ENCODE results near the gene INSM1. TPM values are rescaled to one million over a fixed set of nuclear protein-coding genes. Genes with fewer than 3 reads are reported as not detected.

The INSM1 gene
- polyA plus RNA-seq, 1 experiment: not detected

DNA sequence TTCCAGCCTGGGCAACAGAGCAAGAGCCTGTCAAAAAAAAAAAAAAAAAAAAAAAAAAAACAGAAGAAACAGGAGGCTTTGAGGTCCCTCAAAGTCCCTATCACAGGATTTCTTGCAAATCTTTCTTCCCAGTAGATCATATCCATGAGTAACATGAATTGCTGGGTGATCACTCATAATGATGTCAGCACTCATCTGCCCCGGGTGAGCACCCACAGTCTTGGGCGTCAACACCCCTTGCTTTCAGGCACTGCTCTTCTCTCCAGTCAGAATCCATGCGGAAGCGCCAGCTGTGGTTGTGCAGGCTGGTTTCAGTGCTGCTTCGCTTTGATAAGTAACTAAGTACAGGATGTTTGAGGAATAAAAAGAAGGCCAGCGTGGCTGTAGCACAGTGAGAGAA lies 40.2 kb upstream of the INSM1 start:
- no peaks in the 10 kb centered on the region for H3K36me3 ChIP-seq (ENCODE audit: control insufficient read depth, insufficient read depth, low read length)
- ChIA-PET CTCF (no interaction called here), POLR2A (interaction anchor here (0.6 kb wide), 1 partner anchor 13 kb away, joined by 21 read pairs; no protein-coding TSS in a partner anchor)
- TF ChIP-seq, protein P1, sequence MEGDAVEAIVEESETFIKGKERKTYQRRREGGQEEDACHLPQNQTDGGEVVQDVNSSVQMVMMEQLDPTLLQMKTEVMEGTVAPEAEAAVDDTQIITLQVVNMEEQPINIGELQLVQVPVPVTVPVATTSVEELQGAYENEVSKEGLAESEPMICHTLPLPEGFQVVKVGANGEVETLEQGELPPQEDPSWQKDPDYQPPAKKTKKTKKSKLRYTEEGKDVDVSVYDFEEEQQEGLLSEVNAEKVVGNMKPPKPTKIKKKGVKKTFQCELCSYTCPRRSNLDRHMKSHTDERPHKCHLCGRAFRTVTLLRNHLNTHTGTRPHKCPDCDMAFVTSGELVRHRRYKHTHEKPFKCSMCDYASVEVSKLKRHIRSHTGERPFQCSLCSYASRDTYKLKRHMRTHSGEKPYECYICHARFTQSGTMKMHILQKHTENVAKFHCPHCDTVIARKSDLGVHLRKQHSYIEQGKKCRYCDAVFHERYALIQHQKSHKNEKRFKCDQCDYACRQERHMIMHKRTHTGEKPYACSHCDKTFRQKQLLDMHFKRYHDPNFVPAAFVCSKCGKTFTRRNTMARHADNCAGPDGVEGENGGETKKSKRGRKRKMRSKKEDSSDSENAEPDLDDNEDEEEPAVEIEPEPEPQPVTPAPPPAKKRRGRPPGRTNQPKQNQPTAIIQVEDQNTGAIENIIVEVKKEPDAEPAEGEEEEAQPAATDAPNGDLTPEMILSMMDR (IDR thresholded peaks at IDR 0.05; ENCODE audit: insufficient read depth, low read depth, low read length): no peak
- no peaks in the 10 kb centered on the region for H3K27me3 ChIP-seq (ENCODE audit: control insufficient read depth, insufficient read depth, low read length)
- no peak overlapping the region for H3K4me3 ChIP-seq (ENCODE audit: low read depth, low read length)
- DNase-seq (ENCODE audit: low read depth): no peak

DNA sequence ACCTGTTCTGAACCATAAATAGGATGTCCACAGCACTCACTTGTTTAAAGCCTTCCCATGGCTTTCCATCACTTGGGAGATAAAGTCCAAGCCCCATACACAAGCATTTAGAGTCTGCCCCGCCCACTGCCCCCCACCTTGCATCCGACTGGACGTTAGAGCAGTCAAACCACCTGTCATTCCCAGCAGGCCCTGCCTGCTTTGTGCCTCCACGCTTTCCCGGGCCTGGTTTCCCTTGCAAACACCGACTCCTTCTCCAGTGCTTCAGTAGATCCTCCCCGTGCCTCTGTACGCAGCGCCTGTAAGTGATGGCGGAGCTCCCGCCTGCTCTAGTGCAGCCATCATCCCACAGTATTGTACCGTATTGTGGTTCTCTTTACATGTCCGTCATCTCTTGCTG lies 38.3 kb upstream of the INSM1 start:
- H3K36me3 ChIP-seq (ENCODE audit: control insufficient read depth, insufficient read depth, low read length): no peaks in the 10 kb centered on the region
- no peak overlapping the region for H3K4me3 ChIP-seq (ENCODE audit: low read depth, low read length)
- TF ChIP-seq, protein P1 (IDR thresholded peaks at IDR 0.05; ENCODE audit: insufficient read depth, low read depth, low read length): no peak
- CTCF ChIA-PET: no interaction called here
- no peaks in the 10 kb centered on the region for H3K27me3 ChIP-seq (ENCODE audit: control insufficient read depth, insufficient read depth, low read length)
- POLR2A ChIA-PET: no interaction called here
- no peak for DNase-seq (ENCODE audit: low read depth)

DNA sequence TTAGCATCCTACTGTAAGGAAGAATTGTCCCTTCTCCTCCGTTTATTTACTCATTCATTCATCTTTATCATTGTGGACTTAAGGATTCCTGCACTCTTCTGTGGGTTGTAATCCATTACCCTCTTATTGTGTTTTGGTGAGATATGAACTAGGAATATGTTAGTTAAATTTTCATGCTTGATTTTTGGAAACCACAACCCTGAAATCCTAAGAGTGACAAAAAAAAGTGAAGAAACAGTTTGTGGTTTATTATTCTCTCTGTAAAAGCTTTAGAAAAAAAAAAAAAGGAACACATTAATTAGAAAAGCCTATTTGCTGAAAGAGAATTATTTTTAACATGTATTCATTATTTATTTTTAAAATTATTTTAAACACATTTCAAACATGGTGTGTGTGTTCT lies 36.7 kb upstream of the INSM1 start:
- no peaks in the 10 kb centered on the region for H3K27me3 ChIP-seq (ENCODE audit: control insufficient read depth, insufficient read depth, low read length)
- ChIA-PET POLR2A (no interaction called here), CTCF (no interaction called here)
- no peak for DNase-seq (ENCODE audit: low read depth)
- TF ChIP-seq, protein P1 (IDR thresholded peaks at IDR 0.05; ENCODE audit: insufficient read depth, low read depth, low read length): no peak
- H3K36me3 ChIP-seq (ENCODE audit: control insufficient read depth, insufficient read depth, low read length): no peaks in the 10 kb centered on the region
- H3K4me3 ChIP-seq (ENCODE audit: low read depth, low read length): no peak overlapping the region

GRCh38 chr20:20331817-20332216 lies 36.1 kb upstream of the INSM1 start:
- no peak for DNase-seq (ENCODE audit: low read depth)
- Histone ChIP-seq H3K4me3 (ENCODE audit: low read depth, low read length) (no peak overlapping the region), H3K36me3 (ENCODE audit: control insufficient read depth, insufficient read depth, low read length) (no peaks in the 10 kb centered on the region), H3K27me3 (ENCODE audit: control insufficient read depth, insufficient read depth, low read length) (no peaks in the 10 kb centered on the region)
- TF ChIP-seq, protein P1 (IDR thresholded peaks at IDR 0.05; ENCODE audit: insufficient read depth, low read depth, low read length): no peak
- POLR2A ChIA-PET: no interaction called here
- CTCF ChIA-PET: no interaction called here

DNA sequence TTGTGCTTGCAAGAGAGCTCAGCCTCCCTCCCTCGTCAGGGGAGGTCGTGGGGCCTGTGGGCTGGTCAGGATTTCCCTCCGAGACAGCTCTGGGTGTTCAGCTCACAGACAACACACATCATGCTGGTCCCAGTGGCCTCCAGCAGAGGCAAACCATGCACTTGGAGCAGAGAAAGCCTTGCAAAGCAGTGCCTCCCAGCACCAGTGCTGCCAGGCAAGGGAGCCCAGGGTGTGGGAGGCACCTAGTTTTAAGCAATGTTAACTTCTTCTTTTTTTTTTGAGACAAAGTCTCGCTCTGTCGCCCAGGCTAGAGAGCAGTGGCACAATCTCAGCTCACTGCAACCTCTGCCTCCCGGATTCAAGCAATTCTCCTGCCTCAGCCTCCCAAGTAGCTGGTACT lies 34.0 kb upstream of the INSM1 start:
- Histone ChIP-seq H3K36me3 (ENCODE audit: control insufficient read depth, insufficient read depth, low read length) (no peaks in the 10 kb centered on the region), H3K27me3 (ENCODE audit: control insufficient read depth, insufficient read depth, low read length) (no peaks in the 10 kb centered on the region), H3K4me3 (ENCODE audit: low read depth, low read length) (no peak overlapping the region)
- ChIA-PET CTCF (interaction anchor here (1.6 kb wide), 1 partner anchor 8 kb away, joined by 3 read pairs; no protein-coding TSS in a partner anchor), POLR2A (no interaction called here)
- DNase-seq (ENCODE audit: low read depth): no peak
- TF ChIP-seq, protein P1 (IDR thresholded peaks at IDR 0.05; ENCODE audit: insufficient read depth, low read depth, low read length): no peak

Measured in BJ (cell line).